ENCODE results near the gene SNX13.

SNX13 gene

DNA sequence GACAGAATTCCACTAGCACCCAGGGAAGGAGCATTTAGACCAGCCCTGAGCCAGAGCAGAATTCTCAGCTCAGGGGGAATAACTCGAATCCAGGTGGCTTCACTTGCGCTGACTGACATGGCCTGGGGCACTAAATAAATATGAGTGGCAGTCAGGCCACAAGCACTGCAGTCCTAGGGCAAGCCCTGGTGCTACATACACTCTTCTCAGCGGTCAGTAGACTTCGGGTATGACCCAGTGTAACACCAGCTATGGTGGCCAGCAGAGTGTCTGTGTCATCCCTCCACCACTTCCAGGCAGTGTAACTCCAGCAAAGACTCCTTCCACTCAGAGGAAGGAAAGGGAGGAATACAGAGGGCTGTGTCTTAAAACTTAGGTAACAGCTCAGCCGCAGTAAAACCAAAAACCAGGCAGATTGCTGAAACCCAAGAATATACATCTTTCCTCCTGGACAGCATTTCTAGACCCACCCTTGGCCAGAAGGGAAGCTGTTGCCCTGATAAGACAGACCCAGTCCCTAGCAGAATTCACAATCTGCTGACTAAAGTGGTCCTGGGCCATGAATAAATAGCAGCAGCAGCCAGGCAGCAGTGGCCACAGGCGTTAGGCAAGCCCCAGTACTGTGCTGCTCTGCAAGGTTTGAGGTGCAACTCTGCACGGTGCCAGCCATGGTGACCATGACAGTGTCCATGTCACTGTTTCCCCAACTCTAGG, 77.0 kb downstream of the SNX13 start:
- no peak overlapping the region for H3K4me3 ChIP-seq (ENCODE audit: low read depth in 1 of 2, low read length in 1 of 2)
- H3K27ac ChIP-seq: peak overlapping the region; percentile 72
- TF ChIP-seq CTCF (IDR thresholded peaks at IDR 0.05): no peak
- H3K9me3 ChIP-seq: no peaks in the 10 kb centered on the region
- peaks cover 46 to 54% of the 10 kb centered on the region in 2 experiments for H3K4me1 ChIP-seq (ENCODE audit: control insufficient read depth in 1 of 2, insufficient read depth in 1 of 2, low read depth in 1 of 2, low read length in 1 of 2)
- H3K27me3 ChIP-seq: no peaks in the 10 kb centered on the region
- peaks cover 25% of the 10 kb centered on the region for H3K36me3 ChIP-seq

- Histone ChIP-seq H3K36me3 (peaks cover 10% of the 10 kb centered on the region), H3K9me3 (no peaks in the 10 kb centered on the region), H3K4me3 (ENCODE audit: low read depth in 1 of 2, low read length in 1 of 2) (no peak overlapping the region), H3K27me3 (no peaks in the 10 kb centered on the region), H3K27ac (no peak overlapping the region), H3K4me1 (ENCODE audit: control insufficient read depth in 1 of 2, insufficient read depth in 1 of 2, low read depth in 1 of 2, low read length in 1 of 2) (peaks cover 19 to 31% of the 10 kb centered on the region in 2 experiments)
- no peak for TF ChIP-seq CTCF (IDR thresholded peaks at IDR 0.05)
Measured at GRCh38 chr7:17856251-17856650, 84.0 kb downstream of the SNX13 start.

DNA sequence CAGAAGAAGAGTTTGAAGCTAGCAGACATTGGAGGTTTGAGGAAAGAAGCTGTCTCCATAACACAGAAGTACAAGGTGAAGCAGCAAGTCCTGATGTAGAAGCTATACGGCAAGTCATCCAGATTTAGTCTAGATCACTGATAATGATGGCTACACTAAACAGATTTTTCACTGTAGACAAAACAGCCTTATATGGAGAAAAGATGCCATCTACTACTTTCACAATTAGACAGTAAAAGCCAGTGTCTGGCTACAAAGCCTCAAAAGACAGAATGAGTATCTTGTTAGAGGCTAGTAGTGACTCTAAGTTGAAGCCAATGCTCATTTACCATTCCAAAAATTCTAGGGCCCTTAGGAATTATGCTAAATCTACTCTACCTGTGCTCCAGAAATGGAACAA, 85.1 kb downstream of the SNX13 start:
- H3K4me3 ChIP-seq (ENCODE audit: low read depth in 1 of 2, low read length in 1 of 2): no peak overlapping the region
- no peaks in the 10 kb centered on the region for H3K27me3 ChIP-seq
- H3K27ac ChIP-seq: no peak overlapping the region
- H3K36me3 ChIP-seq: peaks cover 10% of the 10 kb centered on the region
- no peak for TF ChIP-seq CTCF (IDR thresholded peaks at IDR 0.05)
- peaks cover 9 to 20% of the 10 kb centered on the region in 2 experiments for H3K4me1 ChIP-seq (ENCODE audit: control insufficient read depth in 1 of 2, insufficient read depth in 1 of 2, low read depth in 1 of 2, low read length in 1 of 2)
- H3K9me3 ChIP-seq: no peaks in the 10 kb centered on the region

GRCh38 chr7:17854261-17855047, 85.8 kb downstream of the SNX13 start:
- H3K4me1 ChIP-seq (ENCODE audit: control insufficient read depth in 1 of 2, insufficient read depth in 1 of 2, low read depth in 1 of 2, low read length in 1 of 2): peaks cover 10 to 16% of the 10 kb centered on the region in 2 experiments
- H3K27me3 ChIP-seq: no peaks in the 10 kb centered on the region
- H3K36me3 ChIP-seq: peaks cover 14% of the 10 kb centered on the region
- H3K9me3 ChIP-seq: no peaks in the 10 kb centered on the region
- no peak overlapping the region for H3K27ac ChIP-seq
- no peak for TF ChIP-seq CTCF (IDR thresholded peaks at IDR 0.05)
- no peak overlapping the region for H3K4me3 ChIP-seq (ENCODE audit: low read depth in 1 of 2, low read length in 1 of 2)

GRCh38 chr7:17852361-17852760, 87.9 kb downstream of the SNX13 start:
- H3K9me3 ChIP-seq: no peaks in the 10 kb centered on the region
- TF ChIP-seq CTCF (IDR thresholded peaks at IDR 0.05): no peak
- H3K27me3 ChIP-seq: no peaks in the 10 kb centered on the region
- no peak overlapping the region for H3K4me3 ChIP-seq (ENCODE audit: low read depth in 1 of 2, low read length in 1 of 2)
- peaks cover 11 to 18% of the 10 kb centered on the region in 2 experiments for H3K4me1 ChIP-seq (ENCODE audit: control insufficient read depth in 1 of 2, insufficient read depth in 1 of 2, low read depth in 1 of 2, low read length in 1 of 2)
- peak overlapping the region; percentile 43 for H3K27ac ChIP-seq
- peaks cover 25% of the 10 kb centered on the region for H3K36me3 ChIP-seq

All from neutrophil (primary cell).